NCI-H748 (cell line): ENCODE results near the gene DIAPH1.

Experiments used
- DNase-seq: peaks from one replicate; lab custom pipeline; 2025; ENCODE audit not compliant: unreplicated experiment; lab: John Stamatoyannopoulos, UW

Gene DIAPH1

DNA sequence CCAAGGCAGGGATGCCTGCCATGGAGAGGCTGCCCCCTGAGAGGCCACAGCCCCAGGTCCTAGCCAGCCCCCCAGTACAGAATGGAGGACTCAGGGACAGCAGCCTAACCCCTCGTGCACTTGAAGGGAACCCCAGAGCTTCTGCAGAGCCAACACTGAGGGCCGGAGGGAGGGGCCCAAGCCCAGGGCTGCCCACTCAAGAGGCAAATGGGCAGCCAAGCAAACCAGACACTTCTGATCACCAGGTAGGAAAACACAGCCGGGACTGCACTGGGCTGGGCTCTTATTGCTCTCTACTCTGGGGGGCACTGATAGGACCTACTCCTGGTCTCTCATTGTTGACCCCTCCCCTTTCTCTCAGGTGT, 21.2 kb upstream of the DIAPH1 start:
- no peak for DNase-seq

DNA sequence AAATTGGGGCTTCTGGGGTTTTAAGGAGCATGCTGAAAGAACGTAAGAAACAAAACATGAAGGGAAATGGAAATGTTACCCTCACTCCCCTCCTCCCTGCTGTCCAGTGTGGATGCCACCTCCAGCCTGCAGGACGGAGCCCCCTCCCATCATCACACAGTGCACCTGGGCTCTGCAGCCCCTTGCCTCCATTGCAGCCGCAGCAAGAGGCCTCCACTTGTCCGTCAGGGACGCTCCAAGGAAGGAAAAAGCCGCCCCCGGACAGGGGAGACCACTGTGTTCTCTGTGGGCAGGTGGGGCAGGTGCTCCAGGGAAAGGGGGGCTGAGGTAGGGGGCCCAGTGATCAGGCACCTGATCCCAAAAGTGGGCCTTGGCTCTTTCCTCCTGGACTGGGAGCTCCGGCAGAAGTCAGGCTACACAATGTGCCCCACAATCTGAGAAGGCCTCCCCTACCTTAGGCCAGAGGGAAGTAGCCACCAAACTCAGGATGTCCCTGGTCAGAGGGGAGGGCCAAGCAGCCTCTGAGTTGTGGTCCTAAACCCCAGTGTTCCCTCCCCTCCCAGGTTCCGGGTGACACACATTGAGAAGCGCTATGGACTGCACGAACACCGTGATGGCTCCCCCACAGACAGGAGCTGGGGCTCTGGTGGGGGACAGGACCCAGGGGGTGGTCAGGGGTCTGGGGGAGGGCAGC, 20.7 kb upstream of the DIAPH1 start:
- DNase-seq = no peak

DNA sequence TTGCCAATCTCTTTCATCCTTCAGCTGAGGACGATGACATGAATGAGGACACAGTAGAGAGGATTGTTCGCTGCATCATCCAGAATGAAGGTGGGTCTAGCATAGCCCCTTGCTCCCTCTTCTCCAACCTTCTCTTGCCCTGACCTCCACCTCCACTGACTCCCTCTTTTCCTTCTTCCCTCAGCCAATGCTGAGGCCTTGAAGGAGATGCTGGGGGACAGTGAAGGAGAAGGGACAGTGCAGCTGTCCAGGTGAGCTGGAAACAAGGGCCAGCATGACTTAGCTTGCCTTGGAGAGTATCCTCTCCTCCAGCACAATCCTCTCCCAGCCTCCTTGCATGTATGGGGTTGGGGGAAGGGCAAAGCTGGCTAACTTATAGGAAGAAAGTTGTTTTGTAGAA, 20.0 kb upstream of the DIAPH1 start:
- DNase-seq = no peak

DNA sequence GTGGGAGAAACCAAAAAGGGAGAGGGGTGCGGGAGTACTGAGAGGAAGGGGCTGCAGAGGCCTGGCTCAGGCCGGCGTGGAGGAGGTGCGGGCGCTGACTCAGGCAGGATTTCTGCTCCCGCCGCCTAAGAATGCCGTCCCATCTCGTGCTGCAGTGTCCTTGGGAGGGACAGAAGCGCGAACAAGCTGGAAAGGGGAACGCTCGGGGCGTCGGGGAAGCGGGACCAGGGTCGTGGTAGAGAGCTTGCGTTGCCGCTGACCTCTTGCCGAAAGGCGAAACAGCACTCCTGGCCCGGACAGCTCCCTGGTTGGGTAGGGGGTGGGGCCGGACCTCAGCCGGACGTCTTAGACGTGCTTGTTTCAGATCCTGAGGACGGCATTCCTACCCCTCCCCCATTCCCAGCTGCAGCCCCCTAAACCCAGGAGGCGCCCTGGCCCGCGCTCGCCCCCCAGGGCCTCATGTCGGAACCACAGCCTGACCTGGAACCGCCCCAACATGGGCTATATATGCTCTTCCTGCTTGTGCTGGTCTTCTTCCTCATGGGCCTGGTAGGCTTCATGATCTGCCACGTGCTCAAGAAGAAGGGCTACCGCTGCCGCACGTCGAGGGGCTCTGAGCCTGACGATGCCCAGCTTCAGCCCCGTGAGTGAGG, 19.1 kb upstream of the DIAPH1 start:
- DNase-seq = peak; percentile 39

DNA sequence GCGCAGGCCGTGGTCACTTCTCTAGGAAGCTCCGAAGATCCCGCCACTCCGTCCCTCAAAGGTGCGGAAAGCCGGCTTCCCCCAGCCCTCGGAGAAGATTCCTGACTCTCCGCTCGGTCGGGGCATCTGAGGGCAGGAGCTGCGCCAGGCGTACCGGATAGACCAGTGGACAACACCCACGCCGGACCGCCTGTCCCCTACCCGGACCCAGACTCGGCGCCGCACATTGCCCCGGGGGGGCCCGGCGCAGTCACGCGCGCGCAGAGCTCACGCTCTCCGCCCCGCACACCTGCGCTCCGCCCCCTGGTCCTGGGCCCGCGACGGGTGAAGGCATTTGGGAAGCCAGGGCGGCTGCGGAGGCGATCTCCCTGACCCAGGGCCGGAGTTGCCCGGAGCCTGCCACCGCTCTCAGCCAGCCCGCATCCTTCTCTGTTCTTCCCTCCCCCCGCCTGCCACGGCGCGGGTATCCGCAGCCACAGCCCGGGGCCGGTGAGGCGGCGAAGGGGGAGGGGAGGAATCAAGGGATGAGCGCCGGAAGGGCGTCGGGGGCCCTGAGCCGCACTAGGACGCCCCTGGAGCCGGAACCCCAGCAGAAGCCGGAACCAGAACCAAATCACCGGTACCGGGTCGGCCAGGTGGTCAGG, 18.4 kb upstream of the DIAPH1 start:
- DNase-seq = peak; percentile 64

DNA sequence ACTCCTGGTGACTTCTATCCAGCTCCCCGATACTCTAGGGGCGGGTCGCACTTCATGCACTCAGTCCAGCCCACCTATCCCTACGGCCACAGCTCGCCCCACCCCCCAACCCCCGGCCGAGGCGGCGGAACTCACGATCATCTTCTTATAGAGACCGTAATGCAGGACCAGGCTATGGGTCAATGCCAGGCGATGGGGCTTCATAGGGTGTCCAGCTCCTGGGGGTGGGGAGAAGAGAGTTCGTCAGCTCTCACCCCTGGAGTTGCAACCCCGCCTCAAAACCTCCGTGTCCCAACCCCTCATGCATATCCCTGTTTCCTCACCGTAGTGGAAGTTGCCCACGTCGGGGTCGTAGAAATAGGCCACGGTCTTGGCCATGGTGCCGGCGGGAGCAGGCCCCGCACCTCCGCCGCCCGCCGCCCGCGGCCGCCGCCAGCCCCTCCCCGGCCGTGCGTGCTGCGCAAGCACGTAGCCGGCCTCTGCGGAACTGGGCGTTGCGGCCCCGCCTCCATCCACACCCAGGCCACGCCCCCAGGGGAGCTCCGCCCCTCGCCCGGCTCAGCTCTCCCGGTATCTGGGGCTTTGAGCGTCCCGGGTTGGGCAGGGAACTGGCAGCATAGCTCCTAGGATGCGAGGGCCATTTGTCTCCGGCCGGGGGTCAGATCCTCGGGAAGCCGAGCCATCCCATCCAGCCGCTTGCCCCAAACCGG, 17.8 kb upstream of the DIAPH1 start, which contains the start of the genes HDAC3 and RELL2:
Gene HDAC3, minus strand, starts transcription at position 437 of the 710 bp plus-strand sequence. Its CDS starts 59 bp downstream, at position 378.
Gene RELL2, plus strand, starts transcription at position 585 of the 710 bp plus-strand sequence. CDS start 1,229 bp downstream, outside the sequence.
- DNase-seq = peak; percentile 87

DNA sequence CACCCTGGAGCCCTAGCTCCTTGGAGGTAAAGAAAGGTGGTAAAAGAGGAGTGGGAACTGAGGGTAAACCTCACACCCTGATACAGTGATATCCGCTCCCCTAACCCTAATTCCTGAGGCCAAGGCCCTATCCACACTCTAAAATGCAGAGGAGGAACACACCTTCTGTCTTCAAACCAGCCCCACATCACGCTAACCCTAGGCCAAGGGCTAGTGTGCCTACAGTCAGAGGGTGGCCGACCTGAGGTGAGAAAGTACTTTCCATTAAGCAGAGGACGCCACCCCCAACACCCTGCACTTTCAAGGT, 17.3 kb upstream of the DIAPH1 start:
- no peak for DNase-seq

DNA sequence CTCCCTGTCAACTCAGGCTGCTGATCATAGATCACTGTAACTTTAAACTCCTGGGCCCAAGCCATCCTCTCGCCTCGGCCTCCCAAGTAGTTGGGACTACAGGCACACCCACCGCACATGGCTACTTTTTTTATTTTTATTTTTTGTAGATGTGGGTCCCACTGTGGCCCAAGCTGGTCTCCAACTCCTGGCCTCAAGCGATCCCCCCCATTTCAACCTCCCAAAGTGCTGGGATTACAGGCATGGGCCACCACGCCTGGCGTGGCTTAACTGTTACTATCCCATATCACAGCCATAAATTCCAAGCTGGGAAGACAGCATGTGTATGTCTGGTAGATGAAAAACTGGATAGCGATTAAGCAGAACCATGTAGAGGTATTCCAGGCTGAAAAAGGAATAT, 16.8 kb upstream of the DIAPH1 start:
- DNase-seq = no peak

DNA sequence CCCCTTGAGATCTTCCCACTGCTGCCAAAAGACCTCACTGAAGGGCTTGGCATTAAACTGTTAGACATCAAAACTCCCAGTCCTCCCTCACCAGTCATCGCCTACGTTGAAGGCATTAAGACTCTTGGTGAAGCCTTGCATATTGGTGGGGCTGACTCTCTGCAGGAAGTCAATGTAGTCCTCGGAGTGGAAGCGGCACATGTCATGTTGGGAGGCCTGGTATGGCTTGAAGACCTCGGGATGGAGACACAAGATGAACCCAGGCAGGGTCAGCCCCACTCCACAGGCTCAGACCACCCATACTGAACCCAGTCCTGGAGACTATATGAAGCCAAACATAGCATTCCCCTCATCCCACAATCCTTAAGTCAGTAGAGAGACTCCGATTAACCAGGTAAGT, 15.9 kb upstream of the DIAPH1 start:
- no peak for DNase-seq

DNA sequence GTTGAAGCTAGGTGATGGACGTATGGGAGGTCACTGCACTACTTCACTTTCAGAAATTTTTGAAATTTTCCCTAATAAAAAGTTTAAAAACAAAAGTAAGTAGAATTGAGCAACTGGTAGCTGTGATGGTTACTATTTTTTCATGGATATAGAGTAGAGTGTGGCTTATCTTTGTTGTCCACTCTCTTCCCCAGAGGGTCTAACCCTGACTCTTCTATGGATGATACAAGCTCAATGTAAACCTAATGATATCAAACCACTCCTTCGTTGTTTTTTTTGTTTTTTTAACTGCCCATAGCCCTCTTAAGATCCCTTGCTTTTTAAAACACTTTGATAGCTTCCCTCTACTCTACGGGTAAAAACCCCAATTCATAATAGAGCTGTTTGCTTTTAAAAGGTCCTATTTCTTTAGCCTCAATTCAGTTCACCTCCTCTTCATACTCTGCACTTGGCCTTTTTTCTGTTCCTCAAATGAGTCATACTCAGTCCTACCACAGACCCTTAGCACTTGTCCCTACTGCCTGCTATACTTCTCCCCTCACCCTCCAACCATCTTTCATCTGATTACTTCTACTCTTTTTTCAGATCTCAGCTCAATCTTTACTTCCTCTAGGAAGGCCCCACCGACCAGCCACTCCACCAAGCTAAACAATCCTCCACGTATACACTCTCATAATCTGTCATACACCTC, 15.2 kb upstream of the DIAPH1 start:
- no peak for DNase-seq

DNA sequence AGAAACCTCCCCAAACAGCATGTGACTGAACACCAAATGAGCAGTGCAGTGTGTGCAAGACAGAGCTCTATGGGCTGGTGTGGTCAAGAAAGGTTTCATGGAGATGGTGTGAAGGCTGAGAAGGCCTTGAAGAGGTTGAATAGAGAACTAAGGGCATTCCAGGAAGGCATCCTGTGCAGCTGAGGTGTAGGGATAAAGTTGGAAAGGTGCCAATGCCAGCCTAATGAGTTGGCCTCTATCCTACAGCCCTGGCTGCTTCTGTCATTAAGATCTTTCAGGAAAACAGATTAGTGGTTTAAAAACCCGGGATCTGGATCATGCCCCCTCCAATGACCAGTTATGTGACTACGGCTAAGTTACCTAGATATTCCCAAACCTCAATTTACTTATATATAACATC, 13.8 kb upstream of the DIAPH1 start:
- DNase-seq = peak; percentile 29

DNA sequence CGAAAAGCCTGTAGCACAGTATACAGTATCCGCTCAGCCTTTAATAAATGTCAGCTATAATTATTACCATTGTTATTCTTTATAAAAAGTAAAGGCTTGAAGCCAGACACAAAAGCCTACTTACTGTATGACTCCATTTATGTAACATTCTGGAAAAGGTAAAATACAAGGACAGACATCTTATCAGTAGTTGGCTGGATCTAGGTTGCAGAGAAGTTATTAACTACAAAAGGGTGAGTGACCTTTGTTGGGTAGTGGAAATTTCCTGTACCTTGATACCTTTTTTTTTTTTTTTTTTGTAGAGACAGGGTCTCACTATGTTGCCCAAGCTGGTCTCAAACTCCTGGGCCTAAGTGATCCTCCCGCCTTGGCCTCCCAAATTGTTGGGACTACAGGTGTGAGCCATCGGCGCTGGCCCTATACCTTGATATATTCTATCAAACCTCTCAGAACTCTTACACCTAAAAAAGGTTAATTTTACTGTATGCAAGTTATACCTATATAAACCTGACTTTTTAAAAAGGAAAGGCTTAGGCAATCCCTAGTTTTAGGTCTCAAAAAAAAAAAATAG, 11.9 kb upstream of the DIAPH1 start:
- no peak for DNase-seq

DNA sequence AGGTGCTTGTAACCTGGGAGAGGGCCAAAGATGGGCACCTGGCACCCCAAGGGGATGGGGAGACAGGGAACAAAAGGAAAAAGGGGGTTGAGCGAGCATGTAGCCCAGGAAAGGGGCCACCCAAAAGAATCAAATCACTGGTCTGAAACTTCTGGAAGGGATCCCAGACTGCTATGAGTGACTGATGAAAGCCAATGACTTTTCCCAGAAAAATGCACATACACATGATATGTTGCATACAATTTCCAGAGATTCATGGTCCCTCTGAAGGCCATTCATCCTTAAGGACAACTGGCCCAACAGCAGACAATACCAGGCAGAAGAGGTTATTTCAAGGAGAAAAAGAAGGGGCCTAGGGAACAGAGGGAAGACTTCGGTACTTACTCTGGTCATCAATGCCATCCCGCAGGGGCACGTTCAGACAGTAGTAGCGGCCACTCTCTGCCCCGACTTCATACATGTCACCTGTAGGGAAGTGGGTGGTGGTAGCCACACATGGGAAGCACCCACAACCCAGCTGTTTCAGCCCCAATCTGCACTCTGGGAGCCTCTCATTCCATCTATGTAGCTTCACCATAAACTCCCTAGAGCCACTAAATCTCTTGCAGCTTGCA, 9.5 kb upstream of the DIAPH1 start:
- no peak for DNase-seq

DNA sequence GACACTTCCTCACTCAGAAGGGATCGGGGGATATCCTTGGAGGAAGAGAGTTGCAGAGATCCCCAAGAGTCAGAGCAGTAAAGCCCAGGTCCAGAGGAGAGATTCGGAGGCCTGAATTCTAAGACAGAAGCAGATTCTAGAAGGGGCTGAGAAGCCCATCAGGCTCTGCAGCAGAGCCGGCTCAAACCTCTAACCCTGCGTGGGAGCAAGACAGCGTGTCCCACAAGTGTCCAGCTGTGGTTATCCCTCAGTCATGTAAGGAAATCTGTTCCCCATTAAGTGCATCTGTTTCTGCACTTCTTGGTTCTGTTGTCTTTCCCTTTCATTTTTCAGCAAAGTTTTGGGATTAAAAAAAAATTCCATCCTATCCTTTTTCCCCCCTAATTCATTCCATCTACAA, 4.8 kb upstream of the DIAPH1 start:
- DNase-seq = no peak

DNA sequence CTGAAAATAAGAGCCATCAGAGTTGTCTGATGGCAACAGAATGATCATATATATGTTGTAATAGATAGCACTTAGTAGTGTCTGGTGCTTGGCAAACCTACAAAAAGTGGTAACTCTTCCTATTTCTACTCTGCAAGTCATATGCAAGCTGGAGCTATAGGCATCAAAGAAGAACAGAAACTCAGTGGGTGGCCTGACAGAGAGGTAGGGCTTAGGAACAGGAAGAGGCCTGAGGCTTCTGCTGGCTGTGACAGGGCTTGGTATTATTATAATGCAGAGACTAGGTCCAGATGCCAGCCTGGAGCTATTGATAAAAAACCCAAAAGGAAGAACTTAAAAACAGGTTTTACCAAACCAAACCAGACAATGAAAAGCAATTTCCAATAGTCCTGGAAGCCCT, 4.4 kb upstream of the DIAPH1 start:
- DNase-seq = no peak

DNA sequence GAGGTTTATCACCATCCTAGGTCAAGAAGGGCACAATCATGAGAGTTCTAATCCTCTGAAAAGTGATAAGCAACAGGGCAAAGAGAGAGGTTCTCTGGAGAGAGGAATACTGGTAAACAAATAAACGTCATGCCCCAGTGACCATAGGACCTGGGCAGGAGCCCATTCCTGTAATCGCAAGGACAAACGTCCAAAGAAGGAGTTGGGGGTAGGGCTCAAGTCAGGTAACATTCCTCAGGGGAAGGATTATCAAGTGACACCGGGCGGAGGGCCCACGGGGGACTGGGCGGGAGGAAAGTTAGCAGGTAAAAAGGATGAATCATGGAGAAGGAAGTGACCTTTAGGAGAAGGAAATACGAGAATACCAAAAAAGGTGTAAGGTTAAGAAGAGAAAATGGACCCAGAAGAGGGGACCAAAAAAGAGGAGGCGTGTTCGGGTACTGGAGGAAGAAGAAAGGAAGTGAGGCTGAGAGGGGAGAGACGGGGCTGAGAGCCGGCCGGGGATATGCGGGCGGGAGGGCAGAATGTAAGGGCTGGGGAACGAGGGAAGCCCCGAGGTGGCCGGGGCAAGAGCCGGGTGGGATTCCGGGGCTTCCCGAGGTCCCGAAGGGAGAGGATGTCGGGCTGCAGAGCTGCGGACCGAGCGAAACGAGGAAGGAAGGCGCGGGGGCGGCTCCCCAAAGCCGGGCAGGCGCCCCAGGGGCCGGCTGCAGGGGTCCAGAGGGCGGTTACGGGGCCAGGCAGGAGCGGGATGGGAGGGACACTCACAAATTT, 583 bp downstream of the DIAPH1 start:
- DNase-seq = peak; percentile 74

DNA sequence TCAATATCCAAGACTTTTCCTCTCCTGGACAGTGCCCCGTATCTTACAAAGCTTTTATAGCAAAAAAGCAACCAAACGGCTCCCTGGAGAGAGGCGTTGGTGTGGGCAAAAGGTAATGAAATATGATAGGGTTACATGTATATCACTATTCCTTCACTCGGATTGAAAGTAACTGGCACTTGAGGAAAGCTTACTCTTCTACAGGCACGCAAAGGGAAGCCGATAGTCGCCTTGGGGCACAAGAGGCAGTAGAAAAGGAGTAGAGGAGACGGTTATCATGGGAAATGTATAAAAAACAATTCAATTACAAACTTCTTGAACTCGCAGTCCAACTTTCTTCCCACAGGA, 1.1 kb downstream of the DIAPH1 start:
- no peak for DNase-seq

DNA sequence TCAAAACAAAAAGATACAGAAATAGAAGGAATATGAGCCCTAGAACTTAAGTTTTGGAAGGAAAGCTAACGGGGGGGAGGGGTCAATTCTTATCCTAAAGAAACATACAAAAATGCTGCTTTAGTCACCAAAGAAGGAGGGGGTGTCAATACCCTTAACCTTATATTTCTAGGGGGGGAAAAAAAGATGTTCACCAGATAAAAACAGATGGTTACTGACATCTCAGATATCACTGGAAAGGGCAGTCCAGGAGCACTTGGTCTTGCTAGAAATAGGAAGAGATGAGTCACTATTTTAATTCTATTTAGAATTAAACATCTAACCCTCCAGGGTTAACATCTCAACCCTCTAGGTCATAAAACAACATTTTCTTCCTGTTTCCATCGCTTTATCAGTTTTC, 1.7 kb downstream of the DIAPH1 start:
- DNase-seq = no peak

DNA sequence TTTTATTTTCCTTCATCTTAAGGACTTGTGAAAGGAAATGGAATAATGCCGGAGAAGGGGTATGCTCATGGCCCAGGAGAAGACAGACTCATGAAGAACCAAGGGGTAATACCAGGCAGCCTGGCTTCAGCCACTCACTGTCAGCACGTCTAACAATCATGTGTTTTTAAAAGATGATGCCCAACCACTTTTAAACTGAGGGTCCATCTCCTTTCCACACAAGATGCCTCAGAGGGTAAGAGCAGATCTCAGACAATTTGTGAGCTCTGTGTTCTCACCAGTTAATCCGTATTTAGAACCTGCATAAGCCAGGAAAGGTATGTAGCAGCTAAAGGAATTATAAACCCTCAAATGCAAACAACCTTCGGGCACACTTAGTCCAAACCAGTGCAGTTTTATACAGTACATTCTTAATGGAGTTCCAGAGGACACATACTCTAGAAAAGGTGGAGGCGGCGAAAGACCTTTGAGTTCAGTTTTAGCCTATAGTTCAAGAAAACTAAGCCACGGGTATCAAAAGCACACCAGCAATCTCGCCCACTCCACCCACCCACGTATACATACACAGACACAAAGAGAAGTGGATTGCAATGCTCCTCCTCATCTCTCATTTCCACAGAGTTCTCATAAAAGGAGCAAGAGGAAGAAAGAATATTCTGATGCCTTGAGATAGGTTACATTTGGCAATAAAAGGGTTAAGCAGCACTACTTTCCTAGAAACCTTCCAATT, 2.6 kb downstream of the DIAPH1 start:
- DNase-seq = no peak
